Measurements from ENCODE around the gene LGALS9. TPM values are rescaled to one million over a fixed set of nuclear protein-coding genes. Genes with fewer than 3 reads are reported as not detected.
"Not testable (repeated sequence)": the region's sequence is repeated elsewhere in the genome, so short reads cannot be mapped to it uniquely, and the experiment has no call there.

The LGALS9 gene
- polyA plus RNA-seq, 1 donor (not counting 4 experiments of a cell fraction or from before 2014, with no cell fraction given), result 0.94 TPM

DNA sequence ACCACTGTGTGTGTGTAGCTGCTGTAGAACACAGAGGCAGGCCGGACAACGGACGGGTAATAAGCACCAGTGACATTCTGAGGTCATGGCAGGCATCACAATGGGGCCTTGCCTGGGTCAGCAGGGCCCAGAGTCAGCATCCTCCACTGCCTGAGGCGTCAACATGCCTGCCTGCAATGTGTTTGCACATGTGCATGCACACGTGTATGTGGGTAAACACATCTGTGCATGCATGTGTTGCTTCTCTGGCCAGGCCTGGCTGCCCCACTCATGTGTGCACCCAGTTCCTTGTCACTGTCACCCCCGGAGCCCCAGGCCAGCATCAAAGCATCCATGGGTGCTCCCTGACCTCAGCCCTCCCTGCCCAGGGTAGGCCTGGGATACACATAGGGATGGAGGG lies 43.3 kb downstream of the LGALS9 start:
- FAIRE-seq (no peak), DNase-seq (ENCODE audit: low read depth, low spot score) (no peak)
- dilution Hi-C loops (cut with MboI; ENCODE audit: extremely low pct_ligation_motif_present, low sequenced_read_pairs), result no loop called here
- Histone ChIP-seq H3K4me2 (ENCODE audit: control insufficient read depth, extremely low read depth, insufficient read depth, low read depth, low read length) (no peak overlapping the region), H3K9ac (ENCODE audit: control insufficient read depth, extremely low read depth, insufficient read depth, low read length) (no peak overlapping the region), H3K9me1 (ENCODE audit: control insufficient read depth, extremely low read depth, insufficient read depth, low read length) (no peaks in the 10 kb centered on the region), H4K20me1 (ENCODE audit: control insufficient read depth, extremely low read depth, insufficient read depth, low read length) (no peaks in the 10 kb centered on the region), H3K36me3 (ENCODE audit: control insufficient read depth in 2 of 2, extremely low read depth in 1 of 2, insufficient read depth in 2 of 2, low read length in 2 of 2) (no peaks in the 10 kb centered on the region), H3K4me3 (ENCODE audit: control insufficient read depth in 2 of 3, extremely low read depth in 1 of 3, insufficient read depth in 2 of 3, low read depth in 1 of 3, low read length in 3 of 3) (no peak overlapping the region), H2AFZ (ENCODE audit: control insufficient read depth, low read length) (no peak overlapping the region), H3K27ac (ENCODE audit: control insufficient read depth, insufficient read depth, low read length) (no peak overlapping the region), H3K4me1 (ENCODE audit: control insufficient read depth, extremely low read depth, insufficient read depth, low read length) (no peaks in the 10 kb centered on the region), H3K9me3 (ENCODE audit: control insufficient read depth, low read depth, low read length) (no peaks in the 10 kb centered on the region), H3K79me2 (ENCODE audit: control insufficient read depth, insufficient read depth, low read length) (no peaks in the 10 kb centered on the region), H3K27me3 (ENCODE audit: control insufficient read depth, extremely low read depth, insufficient read depth, low read length) (no peaks in the 10 kb centered on the region)
- no peak for TF ChIP-seq EZH2 (IDR thresholded peaks at IDR 0.05; ENCODE audit: low read length)
- TF ChIP-seq, protein P1, sequence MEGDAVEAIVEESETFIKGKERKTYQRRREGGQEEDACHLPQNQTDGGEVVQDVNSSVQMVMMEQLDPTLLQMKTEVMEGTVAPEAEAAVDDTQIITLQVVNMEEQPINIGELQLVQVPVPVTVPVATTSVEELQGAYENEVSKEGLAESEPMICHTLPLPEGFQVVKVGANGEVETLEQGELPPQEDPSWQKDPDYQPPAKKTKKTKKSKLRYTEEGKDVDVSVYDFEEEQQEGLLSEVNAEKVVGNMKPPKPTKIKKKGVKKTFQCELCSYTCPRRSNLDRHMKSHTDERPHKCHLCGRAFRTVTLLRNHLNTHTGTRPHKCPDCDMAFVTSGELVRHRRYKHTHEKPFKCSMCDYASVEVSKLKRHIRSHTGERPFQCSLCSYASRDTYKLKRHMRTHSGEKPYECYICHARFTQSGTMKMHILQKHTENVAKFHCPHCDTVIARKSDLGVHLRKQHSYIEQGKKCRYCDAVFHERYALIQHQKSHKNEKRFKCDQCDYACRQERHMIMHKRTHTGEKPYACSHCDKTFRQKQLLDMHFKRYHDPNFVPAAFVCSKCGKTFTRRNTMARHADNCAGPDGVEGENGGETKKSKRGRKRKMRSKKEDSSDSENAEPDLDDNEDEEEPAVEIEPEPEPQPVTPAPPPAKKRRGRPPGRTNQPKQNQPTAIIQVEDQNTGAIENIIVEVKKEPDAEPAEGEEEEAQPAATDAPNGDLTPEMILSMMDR (optimal IDR thresholded peaks at IDR 0.05 in 1 of 3, IDR thresholded peaks at IDR 0.05 in 1 of 3, conservative IDR thresholded peaks at IDR 0.05 in 1 of 3; ENCODE audit: extremely low read depth in 1 of 3, insufficient read depth in 2 of 3, low read length in 3 of 3), result no peak

DNA sequence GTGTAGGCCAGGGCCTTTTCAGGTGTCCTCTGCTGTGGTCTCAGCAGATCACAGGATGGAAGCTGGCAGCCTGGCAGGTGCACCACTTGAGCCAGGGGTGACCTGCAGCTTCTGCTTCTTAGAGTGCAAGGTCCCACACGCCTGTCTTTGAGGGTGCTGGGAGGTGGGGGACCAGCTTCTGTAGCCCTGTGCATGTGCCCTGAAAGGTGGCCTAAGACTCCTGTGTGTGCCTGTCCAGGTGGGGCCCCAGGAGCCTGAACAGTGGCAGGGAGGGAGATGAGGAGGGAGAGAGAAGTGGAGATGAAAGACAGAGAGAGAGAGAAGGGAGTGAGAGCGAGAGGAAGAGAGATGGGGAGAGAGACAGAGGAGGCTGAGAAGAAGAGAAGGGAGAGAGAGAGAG lies 46.2 kb downstream of the LGALS9 start:
- DNase-seq (ENCODE audit: low read depth, low spot score), result no peak
- no peaks in the 10 kb centered on the region for H3K79me2 ChIP-seq (ENCODE audit: control insufficient read depth, insufficient read depth, low read length)
- no peaks in the 10 kb centered on the region for H3K9me1 ChIP-seq (ENCODE audit: control insufficient read depth, extremely low read depth, insufficient read depth, low read length)
- no peak overlapping the region for H3K9ac ChIP-seq (ENCODE audit: control insufficient read depth, extremely low read depth, insufficient read depth, low read length)
- no peak overlapping the region for H3K4me3 ChIP-seq (ENCODE audit: control insufficient read depth in 2 of 3, extremely low read depth in 1 of 3, insufficient read depth in 2 of 3, low read depth in 1 of 3, low read length in 3 of 3)
- no peak for FAIRE-seq
- no peaks in the 10 kb centered on the region for H3K27me3 ChIP-seq (ENCODE audit: control insufficient read depth, extremely low read depth, insufficient read depth, low read length)
- dilution Hi-C loops (cut with MboI; ENCODE audit: extremely low pct_ligation_motif_present, low sequenced_read_pairs), result no loop called here
- no peaks in the 10 kb centered on the region for H3K9me3 ChIP-seq (ENCODE audit: control insufficient read depth, low read depth, low read length)
- H3K36me3 ChIP-seq (ENCODE audit: control insufficient read depth in 2 of 2, extremely low read depth in 1 of 2, insufficient read depth in 2 of 2, low read length in 2 of 2), result no peaks in the 10 kb centered on the region
- H3K4me1 ChIP-seq (ENCODE audit: control insufficient read depth, extremely low read depth, insufficient read depth, low read length), result no peaks in the 10 kb centered on the region
- no peak for TF ChIP-seq EZH2 (IDR thresholded peaks at IDR 0.05; ENCODE audit: low read length)
- TF ChIP-seq, protein P1 (optimal IDR thresholded peaks at IDR 0.05 in 1 of 3, IDR thresholded peaks at IDR 0.05 in 1 of 3, conservative IDR thresholded peaks at IDR 0.05 in 1 of 3; ENCODE audit: extremely low read depth in 1 of 3, insufficient read depth in 2 of 3, low read length in 3 of 3), result no peak
- no peaks in the 10 kb centered on the region for H4K20me1 ChIP-seq (ENCODE audit: control insufficient read depth, extremely low read depth, insufficient read depth, low read length)
- no peak overlapping the region for H2AFZ ChIP-seq (ENCODE audit: control insufficient read depth, low read length)
- no peak overlapping the region for H3K27ac ChIP-seq (ENCODE audit: control insufficient read depth, insufficient read depth, low read length)
- H3K4me2 ChIP-seq (ENCODE audit: control insufficient read depth, extremely low read depth, insufficient read depth, low read depth, low read length), result no peak overlapping the region

DNA sequence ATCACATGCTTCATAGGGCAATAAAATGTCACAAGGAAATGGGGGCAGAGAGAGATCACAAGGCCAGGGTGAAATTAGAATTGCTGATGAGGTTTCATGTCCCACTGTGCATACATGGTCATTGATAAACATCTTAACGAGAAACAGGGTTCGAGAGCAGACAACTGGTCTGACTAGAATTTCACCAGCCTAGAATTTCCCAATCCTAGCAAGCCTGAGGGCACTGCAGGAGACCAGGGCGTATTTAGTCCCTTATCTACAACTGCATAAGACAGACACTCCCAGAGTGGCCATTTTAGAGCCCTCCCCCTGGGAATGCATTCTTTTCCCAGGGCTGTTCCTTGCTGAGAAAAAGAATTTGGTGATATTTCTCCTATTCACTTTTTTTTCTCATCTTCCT lies 55.3 kb downstream of the LGALS9 start:
- dilution Hi-C loops (cut with MboI; ENCODE audit: extremely low pct_ligation_motif_present, low sequenced_read_pairs); H2AFZ ChIP-seq (ENCODE audit: control insufficient read depth, low read length); H3K36me3 ChIP-seq (ENCODE audit: control insufficient read depth in 2 of 2, extremely low read depth in 1 of 2, insufficient read depth in 2 of 2, low read length in 2 of 2); FAIRE-seq; H3K79me2 ChIP-seq (ENCODE audit: control insufficient read depth, insufficient read depth, low read length); H3K4me2 ChIP-seq (ENCODE audit: control insufficient read depth, extremely low read depth, insufficient read depth, low read depth, low read length); H3K4me1 ChIP-seq (ENCODE audit: control insufficient read depth, extremely low read depth, insufficient read depth, low read length); H4K20me1 ChIP-seq (ENCODE audit: control insufficient read depth, extremely low read depth, insufficient read depth, low read length); H3K9me1 ChIP-seq (ENCODE audit: control insufficient read depth, extremely low read depth, insufficient read depth, low read length); H3K27ac ChIP-seq (ENCODE audit: control insufficient read depth, insufficient read depth, low read length); H3K4me3 ChIP-seq (ENCODE audit: control insufficient read depth in 2 of 3, extremely low read depth in 1 of 3, insufficient read depth in 2 of 3, low read depth in 1 of 3, low read length in 3 of 3); DNase-seq (ENCODE audit: low read depth, low spot score); H3K27me3 ChIP-seq (ENCODE audit: control insufficient read depth, extremely low read depth, insufficient read depth, low read length); H3K9me3 ChIP-seq (ENCODE audit: control insufficient read depth, low read depth, low read length); H3K9ac ChIP-seq (ENCODE audit: control insufficient read depth, extremely low read depth, insufficient read depth, low read length): not testable (repeated sequence)

All from keratinocyte (primary cell).